RPMI7951 (cell line): ENCODE measurements around the gene ADCY3. TPM values are rescaled to one million over a fixed set of nuclear protein-coding genes. Genes with fewer than 3 reads are reported as not detected.
A peak's percentile ranks its signal among the peaks of the same experiment; 100 is the strongest.

Source experiments
- DNase-seq: peaks from one replicate; pipeline ENCODE4 v3.0.0-alpha.2; 2012; ENCODE audit warnings: low read depth
- total RNA-seq: library from RNA; depleted of rRNA; stranded (reverse); fragments of >200 nt; shearing (Covaris generic); gene quantifications from 2 replicates; pipeline ENCODE4 v1.2.3, GENCODE V29; 2014

Gene ADCY3
- total RNA-seq, 1 experiment from 2014 or later, result 21.3 TPM

DNA sequence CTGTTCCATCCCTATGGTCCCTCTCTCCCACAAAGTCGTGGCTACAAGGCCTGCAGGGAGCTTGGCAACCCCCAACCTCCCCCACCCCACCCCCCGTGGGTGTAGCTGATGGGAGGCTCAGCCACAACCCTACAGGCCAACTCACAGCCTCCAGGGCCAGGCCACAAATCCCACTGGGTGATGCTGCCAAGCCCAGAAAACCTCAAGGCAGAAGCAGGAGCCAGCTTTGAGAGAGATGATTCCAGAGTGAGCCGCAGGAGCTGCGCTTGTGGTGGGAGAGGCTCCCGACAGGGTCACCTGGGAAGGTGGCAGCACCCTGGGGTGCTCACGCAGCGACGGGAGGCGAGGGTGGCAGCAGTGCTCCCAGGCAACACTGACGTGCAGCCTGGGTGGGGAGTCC, 44.8 kb downstream of the ADCY3 start:
- DNase-seq, result peak; percentile 82

DNA sequence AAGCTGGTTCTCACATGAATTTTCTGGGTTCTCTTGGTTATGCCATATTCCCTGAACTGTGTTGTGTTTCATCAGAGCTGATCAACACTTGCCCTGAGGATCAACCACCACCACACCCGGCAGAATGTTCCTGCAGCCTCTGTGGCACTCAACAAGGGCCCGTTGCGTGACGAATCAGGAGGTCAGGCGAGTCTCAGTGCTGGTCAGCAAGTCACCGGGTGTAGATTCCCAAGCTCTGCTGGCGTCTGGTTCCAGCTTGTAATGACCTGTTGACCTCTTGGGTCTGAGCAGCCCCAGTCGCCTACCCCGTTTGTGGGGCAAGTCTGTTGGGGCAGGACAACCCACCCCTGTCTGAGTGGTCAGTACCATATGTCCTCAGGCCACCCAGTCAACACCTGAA, 46.0 kb downstream of the ADCY3 start:
- peak; percentile 84 for DNase-seq

DNA sequence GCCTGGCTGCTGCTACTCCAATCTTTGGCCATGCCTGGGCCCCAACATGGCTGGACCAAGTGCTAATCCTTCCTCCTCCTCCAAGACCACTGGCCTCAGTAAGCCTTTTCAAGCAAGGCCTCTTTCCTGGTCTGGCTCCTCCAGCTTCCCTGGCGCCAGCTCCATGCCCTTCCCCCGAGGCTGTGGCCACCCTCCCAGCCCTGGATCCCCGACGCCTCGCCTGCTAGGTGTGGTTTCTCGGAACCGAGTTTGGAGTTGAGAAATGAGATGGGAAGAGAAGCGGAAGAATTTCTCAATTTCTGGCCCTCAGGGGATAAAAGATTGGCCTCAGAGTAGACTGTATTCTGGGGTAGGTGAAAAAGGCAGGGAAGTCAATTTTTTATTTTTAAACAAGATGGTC, 46.4 kb downstream of the ADCY3 start:
- DNase-seq, result peak; percentile 66

DNA sequence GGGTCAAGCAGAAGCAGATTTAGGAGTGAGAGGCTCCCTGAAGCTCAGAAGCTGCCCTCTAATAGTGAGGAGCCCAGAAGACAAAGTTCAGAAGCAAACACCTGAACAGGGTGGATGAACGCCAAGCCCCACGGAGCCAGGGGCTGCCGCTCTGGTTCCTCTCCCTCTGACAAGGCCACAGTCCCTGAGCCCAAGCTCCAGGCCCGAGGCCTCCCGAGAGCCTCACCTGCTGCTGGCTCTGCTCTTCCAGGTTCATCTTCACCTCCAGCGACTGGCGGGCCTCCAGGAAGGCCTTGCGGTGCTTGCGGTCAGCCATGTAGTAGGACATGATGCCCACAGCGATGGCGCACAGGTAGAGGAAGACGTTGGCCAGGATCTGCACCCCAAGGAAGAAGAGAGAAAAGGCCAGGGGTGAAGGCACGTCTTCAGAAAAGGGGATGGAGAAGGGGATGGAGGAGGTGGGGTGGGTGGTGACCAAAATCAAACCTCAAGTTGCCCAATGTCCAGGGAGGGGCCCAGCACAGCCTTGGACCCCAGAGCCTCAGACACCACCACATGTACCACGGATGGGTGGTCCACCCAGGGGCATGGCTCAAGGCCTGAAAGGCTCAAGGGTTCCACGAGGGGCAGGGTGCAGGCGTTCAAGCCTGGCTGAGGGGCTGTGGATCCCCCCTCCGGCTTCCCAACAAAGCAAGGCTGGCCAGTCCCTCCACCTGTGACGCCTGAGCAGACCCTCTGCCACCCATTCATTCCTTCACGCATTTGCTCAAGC, 47.5 kb downstream of the ADCY3 start:
- no peak for DNase-seq

DNA sequence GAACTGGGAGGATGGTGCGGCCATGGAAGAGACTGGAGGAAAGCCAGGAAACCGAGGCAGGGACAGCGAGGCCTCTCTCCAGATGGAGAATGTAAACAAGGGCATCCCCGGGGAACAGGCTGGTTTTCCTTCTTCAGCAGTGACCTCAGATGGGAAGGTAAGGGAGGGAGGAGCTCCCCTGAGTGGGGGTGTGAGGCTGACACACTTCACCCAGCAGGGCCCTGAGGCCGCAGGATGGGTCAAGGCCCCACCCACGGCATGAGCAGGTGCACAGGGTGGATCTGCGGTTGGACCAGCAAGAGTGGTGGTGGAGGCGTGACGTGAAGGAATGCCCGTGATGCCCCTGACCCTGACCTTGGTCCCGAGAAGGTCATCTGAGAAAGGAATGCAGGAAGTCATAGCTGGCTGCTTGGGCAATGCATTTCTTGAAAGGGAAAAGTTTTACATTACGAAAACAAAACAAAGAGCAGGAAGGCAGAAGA, 48.1 kb downstream of the ADCY3 start:
- DNase-seq, result no peak

DNA sequence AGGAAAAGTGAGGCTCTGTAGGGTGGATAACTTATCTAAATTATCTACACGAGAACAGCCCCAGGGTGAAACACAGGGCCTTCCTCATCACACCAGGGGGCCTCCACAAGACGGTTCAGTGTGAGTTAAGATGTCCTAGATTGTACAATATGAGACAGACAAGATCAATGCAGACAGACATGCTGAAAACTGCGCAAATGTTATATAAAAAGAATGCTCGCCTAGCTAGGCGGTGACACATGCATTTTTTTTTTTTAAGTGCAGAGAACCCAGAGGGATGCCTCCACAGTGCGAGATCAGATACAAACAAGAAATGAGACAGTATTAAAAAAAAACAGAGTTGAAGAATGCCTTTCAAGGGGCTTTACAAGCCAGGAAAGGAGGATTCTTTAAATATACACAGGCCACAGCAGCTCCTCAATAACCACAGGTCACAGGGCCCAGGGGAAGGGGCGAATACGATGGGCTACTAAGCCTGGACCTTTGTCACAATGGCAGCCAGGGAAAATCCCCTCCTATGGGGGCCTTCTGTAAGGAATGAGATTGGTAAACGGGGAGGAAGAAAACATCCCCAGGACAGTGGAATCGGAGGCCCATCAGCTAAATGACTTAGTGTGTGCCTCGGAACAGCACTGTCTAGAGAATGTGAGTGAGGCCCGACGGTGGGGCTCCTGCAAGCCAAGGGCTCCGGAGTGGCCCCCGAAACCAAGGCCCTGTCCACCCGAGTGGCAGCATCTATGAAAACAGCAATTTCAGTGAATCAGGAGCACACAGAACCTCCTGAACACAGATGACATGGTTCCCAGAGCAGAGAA, 48.9 kb downstream of the ADCY3 start:
- DNase-seq, result no peak

DNA sequence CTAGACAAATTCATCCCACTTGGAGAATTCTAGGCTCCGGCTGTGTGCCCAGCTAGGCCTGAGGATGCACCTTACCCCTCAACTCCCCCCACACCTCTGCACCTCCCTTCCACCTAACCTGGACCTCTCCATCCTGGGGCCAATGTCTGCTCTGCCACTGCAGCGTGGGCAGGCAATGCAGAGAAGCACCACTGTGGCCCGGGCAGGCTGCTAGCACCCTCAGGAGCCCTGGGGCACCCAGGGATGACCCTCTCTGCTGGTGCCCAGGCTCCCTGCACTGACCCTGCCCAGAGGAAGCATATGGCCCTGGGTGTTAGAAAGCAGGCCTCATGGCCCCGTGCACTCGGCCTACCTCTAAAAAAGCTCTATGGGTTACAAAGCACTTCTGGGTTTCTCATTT, 49.6 kb downstream of the ADCY3 start:
- DNase-seq, result no peak

DNA sequence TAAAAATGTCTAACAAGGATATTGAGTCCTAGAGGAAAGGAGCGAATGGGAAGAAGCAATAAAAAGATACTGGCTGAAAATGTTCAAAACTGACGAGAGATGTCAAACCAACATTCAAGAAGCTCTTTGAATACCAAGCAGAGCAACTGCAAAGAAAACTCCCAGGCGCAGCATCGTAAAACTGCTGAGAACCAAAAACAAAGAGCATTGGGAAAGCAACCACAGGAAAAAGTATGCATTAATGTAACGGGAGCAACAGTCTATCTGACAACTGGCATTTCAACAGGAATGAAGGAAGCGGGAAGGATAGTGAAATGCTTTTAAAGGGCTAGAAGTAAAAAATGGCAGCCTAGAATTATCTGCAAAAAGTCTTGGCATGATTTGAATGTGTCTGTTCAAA, 53.1 kb downstream of the ADCY3 start:
- no peak for DNase-seq

DNA sequence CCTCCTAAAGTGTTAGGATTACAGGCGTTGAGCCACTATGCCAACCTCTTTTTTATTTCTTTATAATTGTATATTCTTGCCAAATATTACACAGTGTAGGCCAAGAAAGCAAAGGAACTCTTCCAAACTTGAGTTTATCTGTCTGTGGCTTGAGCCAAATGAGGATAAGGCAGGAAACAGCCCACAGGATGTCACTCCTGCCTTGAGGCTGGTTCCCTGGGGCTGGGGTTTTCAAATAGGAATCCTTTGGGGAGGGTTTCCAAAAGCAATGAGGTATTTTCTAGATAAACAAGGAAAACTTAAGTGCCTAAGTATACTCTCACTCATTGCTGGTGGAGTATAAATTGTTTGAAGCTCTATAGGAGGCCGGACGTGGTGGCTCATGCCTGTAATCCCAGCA, 56.4 kb downstream of the ADCY3 start:
- DNase-seq, result peak; percentile 11

DNA sequence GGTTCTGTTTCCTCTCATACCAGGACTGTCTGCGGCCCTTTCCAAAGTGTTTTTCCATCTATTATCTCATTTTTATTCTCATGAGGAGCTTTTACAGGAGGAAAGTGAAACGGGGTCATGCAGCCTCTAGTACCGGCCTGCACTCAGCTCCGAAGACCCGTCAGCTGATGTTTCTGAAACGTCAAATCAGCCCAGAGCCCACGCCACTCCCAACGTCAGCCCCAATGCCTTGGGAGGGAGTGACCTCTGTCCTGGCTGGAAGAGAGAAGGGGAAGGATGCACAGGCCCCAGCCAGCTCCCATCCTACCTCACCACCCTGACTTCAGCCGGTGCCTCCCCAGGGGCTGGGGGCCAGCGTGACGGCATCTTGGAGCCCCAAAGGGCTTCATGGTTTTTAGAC, 58.5 kb downstream of the ADCY3 start:
- DNase-seq, result no peak

DNA sequence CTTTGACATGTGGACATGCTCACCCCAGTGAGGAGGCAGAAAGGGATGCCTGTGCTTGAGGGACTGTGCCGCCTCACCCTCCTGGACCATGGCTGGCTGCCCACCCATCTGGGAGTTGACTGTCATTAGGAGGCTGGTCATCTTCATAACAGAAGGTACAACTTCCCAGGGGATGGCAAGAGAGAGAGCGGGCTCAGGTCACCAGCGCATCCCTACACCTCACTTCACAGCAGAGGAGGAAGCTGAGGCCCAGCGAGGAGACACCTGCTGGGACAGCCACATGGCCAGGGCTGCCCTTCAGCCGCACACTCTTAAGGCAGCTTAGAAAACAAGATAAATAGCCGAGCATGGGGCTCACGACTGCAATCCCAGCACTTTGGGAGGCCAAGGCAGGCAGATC, 59.4 kb downstream of the ADCY3 start:
- DNase-seq, result no peak

DNA sequence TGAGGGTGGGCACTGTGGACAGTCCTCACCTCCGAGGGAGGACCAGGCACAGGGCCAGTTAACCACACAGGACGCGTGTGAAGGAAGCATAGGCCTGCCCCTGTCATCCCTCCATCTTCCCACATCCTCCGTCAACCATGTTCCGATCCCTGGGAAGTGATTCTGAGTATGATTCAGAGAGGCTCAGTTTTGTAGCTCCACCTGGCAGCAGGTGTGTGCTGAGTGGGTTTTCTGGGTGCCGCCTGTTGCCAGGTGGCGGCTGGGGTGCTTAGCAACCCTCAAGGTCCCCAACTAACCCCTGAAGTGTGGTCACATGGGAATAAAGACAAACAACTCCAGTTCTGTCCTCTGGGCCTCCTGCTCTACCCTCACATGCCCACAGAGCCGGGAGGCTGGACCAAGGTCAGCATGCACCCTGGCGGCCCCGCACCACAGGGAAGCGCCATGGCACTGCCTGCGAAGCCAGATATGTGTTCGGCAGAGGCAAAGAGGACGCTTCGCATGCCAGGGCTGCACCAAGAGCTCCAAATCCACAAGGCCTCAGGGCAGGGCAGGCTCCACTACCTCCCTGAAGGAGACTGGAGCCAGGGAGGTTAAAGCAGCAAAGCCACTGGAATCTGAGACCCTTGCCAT, 60.0 kb downstream of the ADCY3 start:
- DNase-seq, result no peak

DNA sequence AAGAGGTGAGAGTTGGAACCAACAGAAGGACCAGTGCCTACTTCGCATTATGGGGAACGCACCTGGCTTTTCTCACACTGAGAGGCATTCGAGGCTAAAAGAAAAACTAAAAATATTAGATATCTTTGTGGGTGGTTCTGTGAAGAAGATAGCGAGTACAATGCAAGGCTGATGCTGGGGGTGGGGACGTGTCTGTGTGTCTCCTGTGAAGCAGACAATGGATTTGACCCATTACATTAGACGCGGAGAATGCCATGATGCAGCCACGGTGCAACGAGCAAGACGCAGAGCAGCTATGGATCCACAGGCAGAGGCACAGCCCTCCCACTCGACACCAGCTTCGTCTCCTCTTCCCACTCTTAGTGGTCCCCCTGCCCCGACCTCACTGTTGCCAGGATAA, 61.0 kb downstream of the ADCY3 start:
- DNase-seq, result no peak

DNA sequence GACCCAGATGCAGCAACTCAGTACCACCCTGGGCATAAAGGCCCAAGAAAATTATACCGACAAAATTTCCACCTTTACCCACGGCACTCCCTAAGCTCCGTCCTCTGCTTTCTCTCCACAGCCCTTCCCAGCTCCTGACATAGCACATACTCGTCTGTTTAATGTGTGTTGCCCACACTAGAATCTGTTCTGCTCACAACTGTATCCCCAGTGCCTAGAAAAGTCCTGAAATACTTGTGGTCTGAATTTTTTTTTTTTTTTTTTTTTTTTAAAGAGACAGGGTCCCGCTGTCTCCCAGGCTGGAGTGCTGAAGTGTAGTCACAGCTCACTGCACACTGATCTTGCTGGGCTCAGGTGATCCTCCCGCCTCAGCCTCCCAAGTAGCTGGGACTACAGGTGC, 62.3 kb downstream of the ADCY3 start:
- DNase-seq, result no peak

DNA sequence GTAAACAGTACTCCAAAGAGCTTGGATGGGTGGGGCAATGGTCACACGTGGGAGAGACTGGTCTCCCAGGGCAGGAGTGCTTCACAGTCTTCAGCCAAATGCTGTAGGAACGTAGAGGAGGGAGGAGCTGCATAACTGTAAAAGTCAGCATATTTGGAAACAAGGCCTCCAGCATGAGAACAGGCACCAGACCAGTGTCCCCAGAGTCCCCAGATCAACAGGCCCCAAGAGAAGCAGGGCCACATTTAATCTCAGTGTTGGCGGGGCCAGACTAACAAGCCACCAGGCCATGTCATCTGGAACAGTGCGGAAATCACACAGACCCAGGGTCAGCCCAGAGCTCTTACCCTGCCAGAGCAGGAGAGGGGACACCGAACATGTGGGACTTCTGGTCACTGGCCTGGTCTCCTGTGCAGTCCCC, 63.2 kb downstream of the ADCY3 start:
- no peak for DNase-seq

DNA sequence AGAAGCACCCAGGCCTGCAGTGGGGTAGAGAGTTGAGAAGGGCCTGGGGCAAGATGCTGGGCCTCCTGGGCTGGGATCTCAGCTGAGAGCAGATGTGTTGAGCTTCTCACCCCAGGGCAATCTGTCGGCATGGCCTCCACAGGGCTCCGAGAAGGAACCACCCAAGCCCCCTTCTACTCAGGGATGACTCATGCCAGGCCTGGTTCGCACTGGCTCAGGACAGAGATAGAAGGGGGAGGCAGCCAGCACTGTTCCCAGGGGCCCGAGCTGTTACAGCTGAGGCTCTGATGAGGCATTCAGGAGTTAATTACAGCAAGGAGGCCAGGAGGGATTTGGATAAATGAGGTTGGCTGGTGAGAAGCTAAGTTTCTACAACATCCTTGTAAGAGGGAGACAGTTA, 64.3 kb downstream of the ADCY3 start:
- peak; percentile 90 for DNase-seq

DNA sequence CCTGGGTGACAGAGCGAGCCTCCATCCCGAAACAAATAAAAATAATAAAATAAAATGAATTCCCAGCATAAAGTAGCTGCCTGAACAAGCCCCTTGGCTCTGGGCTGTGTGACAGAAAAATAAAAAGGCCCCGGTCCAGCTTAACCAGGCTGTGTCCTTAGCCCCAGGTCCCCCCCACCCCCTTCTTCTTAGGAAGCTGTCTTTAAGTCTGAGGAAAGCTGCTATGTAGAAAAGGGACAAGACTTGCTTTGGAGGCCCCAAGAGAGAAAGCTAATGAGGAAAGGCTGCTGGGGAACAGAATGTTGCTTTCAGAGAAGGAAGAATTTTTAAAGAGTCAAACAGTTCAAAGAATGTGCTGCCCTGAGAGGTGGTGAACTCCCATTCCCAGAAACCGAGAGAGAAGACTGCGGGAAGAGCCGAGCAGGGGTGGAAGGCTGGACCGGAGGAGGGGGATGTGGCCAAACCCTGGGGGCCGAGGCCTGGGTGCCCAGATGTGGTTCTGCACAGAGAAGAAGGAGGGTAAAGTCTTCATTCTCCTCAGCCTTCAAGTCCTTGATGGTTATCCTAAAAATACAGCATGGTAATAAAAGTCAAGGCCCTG, 64.9 kb downstream of the ADCY3 start:
- DNase-seq, result no peak

DNA sequence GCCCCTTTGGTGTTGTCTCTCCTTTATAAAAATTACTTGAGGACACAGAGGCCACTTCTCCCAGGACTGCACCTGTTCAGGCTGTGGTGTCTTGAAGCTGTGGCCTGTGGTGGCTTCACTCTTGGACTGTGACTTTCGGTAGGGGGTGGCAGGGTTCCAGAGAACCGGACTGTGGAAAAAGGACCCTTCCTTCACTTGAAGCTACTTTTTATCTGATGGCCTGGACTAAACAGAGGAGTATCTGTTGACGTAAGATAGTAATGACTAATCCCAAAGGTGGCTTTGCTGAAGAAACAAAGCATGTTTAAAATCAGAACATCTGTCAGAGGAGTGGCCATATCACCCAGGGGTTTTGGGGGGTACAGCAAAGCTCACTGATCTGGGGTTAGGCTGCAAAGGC, 66.0 kb downstream of the ADCY3 start:
- no peak for DNase-seq

DNA sequence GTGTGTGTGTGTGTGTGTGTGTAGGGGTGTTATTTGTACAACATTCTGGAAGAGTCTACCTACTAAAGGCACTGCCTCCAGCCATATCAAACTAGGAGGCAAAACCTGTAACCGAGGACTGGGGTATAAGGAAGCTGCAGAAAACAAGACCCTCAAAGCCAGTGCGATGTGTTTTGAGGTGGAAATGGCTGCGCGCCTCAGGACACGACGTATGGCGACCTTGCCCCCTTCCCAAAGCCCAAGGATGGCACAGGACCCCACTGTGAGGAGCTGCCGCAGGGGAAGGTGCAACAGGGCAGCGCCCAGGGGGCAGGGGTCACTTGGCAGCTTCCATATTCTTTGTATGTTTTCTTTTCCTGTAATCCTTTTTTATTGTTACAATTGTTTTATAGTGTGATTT, 67.0 kb downstream of the ADCY3 start:
- DNase-seq, result no peak

DNA sequence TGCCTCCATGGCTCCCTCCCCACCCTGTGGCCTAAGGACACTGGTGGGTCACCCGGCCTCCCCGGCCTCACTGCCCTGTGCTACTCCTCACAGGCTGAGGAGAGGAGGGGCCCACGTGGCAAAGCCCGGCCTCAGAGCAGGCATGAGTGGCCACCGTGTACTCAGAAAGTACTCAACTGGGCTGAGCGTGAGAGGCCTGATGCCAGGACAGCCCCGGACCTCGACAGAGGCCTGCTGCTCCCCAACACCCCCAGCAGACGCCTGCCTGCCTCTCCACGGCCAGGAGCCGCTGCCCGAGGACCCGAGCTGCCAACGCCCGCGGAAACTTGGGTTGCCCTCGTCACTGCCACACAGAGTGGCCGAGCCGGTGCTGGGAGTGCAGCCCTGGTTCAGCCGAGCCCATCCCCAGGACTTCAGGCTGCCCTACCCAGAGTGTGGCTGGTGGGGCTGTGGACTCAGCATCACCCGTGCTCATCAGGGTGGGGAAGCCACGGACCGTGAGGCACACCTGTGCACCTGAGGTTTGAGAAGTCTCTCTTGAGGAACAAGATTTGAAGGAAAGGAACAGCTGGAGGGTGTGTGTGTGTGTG, 67.5 kb downstream of the ADCY3 start:
- DNase-seq, result no peak

DNA sequence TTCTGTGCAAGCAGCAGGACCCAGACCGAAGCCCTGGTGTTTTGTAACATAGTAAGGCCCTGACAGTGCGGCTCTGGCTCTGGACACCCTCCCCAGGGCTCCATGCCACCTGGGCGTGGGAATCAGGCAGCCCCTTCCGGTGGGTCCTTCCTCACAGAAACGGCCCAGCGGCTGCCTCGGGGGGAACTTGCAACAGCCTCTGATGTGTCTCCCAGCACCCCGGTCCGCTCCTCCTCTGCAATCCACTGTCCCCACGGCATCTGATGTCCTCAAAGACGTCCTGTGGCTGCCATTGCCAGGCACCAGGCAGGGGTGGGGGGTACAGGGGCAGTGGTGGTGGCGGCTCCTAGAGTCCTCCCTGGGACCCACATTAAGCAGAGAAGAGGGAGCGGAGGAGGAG, 68.0 kb downstream of the ADCY3 start:
- DNase-seq, result no peak

DNA sequence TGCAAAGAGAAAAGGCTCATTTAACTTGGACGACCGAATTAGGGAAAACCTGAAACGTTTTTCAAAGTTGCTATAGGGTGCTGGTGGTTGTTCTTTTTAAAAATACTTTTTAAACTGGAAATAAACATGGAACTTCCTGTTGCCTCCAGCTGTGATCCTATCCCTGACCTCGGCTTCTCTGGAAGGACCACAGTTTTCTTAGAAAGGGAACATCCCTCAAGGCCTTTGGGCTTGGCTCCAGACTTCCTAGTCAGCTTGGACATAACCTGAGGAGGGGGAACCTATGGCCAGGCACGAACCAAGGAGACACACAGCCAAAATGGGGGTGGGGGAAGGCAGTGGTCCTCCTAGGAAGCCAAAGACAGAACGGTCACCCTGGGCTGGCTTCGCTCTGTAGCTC, 69.1 kb downstream of the ADCY3 start:
- no peak for DNase-seq
